ENCODE data around the gene PLEKHM3. TPM values are rescaled to one million over a fixed set of nuclear protein-coding genes. Genes with fewer than 3 reads are reported as not detected.

The PLEKHM3 gene
- total RNA-seq, 1 donor from 2014 or later, result 6.8 TPM

DNA sequence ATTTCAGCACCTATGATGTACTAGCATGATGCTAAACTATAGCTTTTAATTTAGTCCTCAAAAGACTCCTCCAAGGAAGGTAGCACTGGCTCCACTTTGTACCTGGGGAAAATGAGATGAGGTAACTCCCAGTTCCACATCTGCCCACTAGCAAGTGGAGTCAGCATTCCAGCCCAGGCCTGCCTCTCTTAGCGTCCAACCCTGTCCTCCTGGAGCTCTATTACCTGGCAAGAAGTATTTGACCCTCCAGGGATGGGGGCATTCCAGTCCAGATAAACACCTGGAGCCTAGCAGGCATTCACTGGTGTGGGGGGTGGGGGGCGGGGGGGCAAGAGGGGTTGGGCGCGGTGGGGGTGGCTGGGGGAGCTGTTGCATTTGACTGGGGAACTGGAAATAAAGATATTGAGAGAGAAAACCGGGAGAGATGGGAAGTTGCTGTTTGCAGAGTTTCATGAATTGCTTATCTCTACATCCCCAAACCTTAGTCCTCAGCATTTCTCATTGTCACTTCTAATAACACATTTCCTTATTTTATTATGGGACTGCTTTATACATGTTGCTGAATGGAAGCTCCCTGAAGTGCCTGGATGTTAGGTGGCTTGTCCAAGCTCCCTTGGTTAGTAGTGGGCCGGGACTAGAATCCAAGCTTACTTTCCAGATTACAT, 233.6 kb downstream of the PLEKHM3 start:
- TF ChIP-seq CTCF (conservative IDR thresholded peaks at IDR 0.05), result no peak
- no peak for DNase-seq (ENCODE audit: low read depth, low spot score)
- Mint-ChIP-seq H3K27me3 (ENCODE audit: low read depth) (no peaks in the 10 kb centered on the region), H3K36me3 (ENCODE audit: low read depth) (no peaks in the 10 kb centered on the region), H3K4me3 (no peak overlapping the region), H3K9me3 (no peaks in the 10 kb centered on the region), H3K4me1 (peaks cover 5% of the 10 kb centered on the region), H3K27ac (ENCODE audit: unreplicated experiment) (no peak overlapping the region)

GRCh38 chr2:207790898-207791297, 234.4 kb downstream of the PLEKHM3 start:
- no peak for TF ChIP-seq CTCF (conservative IDR thresholded peaks at IDR 0.05)
- H3K9me3 Mint-ChIP-seq, result no peaks in the 10 kb centered on the region
- H3K27ac Mint-ChIP-seq (ENCODE audit: unreplicated experiment), result no peak overlapping the region
- no peak for DNase-seq (ENCODE audit: low read depth, low spot score)
- H3K4me1 Mint-ChIP-seq, result peaks cover 5% of the 10 kb centered on the region
- H3K36me3 Mint-ChIP-seq (ENCODE audit: low read depth), result no peaks in the 10 kb centered on the region
- no peaks in the 10 kb centered on the region for H3K27me3 Mint-ChIP-seq (ENCODE audit: low read depth)
- H3K4me3 Mint-ChIP-seq, result no peak overlapping the region

- Mint-ChIP-seq H3K4me3 (no peak overlapping the region), H3K9me3 (no peaks in the 10 kb centered on the region), H3K27ac (ENCODE audit: unreplicated experiment) (no peak overlapping the region), H3K4me1 (peaks cover 5% of the 10 kb centered on the region), H3K27me3 (ENCODE audit: low read depth) (no peaks in the 10 kb centered on the region), H3K36me3 (ENCODE audit: low read depth) (no peaks in the 10 kb centered on the region)
- TF ChIP-seq CTCF (conservative IDR thresholded peaks at IDR 0.05), result no peak
- no peak for DNase-seq (ENCODE audit: low read depth, low spot score)
Measured at GRCh38 chr2:207787800-207788199, 237.5 kb downstream of the PLEKHM3 start.

GRCh38 chr2:207787017-207787416, 238.3 kb downstream of the PLEKHM3 start:
- Mint-ChIP-seq H3K27ac (ENCODE audit: unreplicated experiment) (no peak overlapping the region), H3K4me1 (no peaks in the 10 kb centered on the region), H3K9me3 (no peaks in the 10 kb centered on the region), H3K36me3 (ENCODE audit: low read depth) (no peaks in the 10 kb centered on the region), H3K4me3 (no peak overlapping the region), H3K27me3 (ENCODE audit: low read depth) (no peaks in the 10 kb centered on the region)
- no peak for TF ChIP-seq CTCF (conservative IDR thresholded peaks at IDR 0.05)
- no peak for DNase-seq (ENCODE audit: low read depth, low spot score)

- no peak overlapping the region for H3K4me3 Mint-ChIP-seq
- no peaks in the 10 kb centered on the region for H3K9me3 Mint-ChIP-seq
- TF ChIP-seq CTCF (conservative IDR thresholded peaks at IDR 0.05), result no peak
- H3K4me1 Mint-ChIP-seq, result no peaks in the 10 kb centered on the region
- no peaks in the 10 kb centered on the region for H3K36me3 Mint-ChIP-seq (ENCODE audit: low read depth)
- DNase-seq (ENCODE audit: low read depth, low spot score), result no peak
- H3K27me3 Mint-ChIP-seq (ENCODE audit: low read depth), result no peaks in the 10 kb centered on the region
- H3K27ac Mint-ChIP-seq (ENCODE audit: unreplicated experiment), result no peak overlapping the region
Measured at GRCh38 chr2:207784898-207785297, 240.4 kb downstream of the PLEKHM3 start.

Measured in neural crest cell (in vitro differentiated cells).